Measurements from ENCODE around the gene DUSP18. TPM values are rescaled to one million over a fixed set of nuclear protein-coding genes. Genes with fewer than 3 reads are reported as not detected.
A peak's percentile ranks its signal among the peaks of the same experiment; 100 is the strongest.

DUSP18 gene
- total and polyA plus RNA-seq, 9 donors: 2.1 to 4.7 (median 3.2) TPM

DNA sequence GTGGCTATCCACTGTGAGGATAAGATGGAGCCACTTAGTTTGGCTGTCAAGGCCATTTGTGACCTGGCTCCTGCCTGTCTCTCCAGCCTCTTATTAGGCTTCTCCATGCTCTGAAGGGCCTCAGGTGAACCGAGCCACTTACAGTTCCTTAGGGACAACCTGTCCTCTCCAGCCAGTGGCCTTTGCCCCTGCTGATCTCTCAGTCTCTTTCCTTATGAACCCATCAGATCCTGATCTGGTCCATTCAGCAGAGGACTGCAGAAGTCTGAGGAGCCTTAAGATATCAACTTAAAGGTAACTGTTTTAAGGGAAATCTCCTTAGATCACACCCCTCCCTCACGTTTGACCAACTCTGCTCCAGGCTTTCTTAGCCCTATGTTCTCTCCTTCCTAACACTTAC is 2.4 kb downstream of the DUSP18 start:
- H3K36me3 ChIP-seq (ENCODE audit: control insufficient read depth, insufficient read depth, low read length): peaks cover 15% of the 10 kb centered on the region
- no peak overlapping the region for H3K27ac ChIP-seq (ENCODE audit: low read length)
- DNase-seq: no peak
- WGBS (ENCODE audit: insufficient coverage): 80% methylated on average over 1 of the region's 2 CpGs
- peaks cover 9% of the 10 kb centered on the region for H3K27me3 ChIP-seq (ENCODE audit: control insufficient read depth, insufficient read depth, low read length)
- peaks cover 12% of the 10 kb centered on the region for H3K4me1 ChIP-seq (ENCODE audit: control insufficient read depth, insufficient read depth, low read length)
- H3K9me3 ChIP-seq (replicated peaks; ENCODE audit: control insufficient read depth, low read depth, low read length): no peaks in the 10 kb centered on the region
- no peak overlapping the region for H3K4me3 ChIP-seq (ENCODE audit: low read length)

DNA sequence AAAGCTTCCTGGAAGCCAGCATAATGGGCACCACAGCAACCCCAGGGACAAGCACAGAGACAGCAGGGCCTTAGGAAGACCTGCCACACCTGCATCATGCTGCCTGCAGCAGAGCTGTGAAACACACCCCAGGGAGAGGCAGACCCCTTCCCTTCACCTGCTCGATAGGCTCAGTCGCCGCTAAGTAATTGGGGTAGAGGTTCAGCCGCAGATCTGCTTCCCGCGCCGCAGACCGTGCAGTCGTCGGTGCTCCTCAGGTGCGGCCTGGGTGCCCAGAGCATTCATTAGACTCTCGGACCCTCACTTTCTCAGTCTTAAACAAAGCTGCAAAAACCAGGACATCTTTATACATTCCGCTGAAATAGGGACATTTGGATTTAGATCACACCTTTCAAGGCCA is 2.9 kb downstream of the DUSP18 start:
- Histone ChIP-seq H3K27me3 (ENCODE audit: control insufficient read depth, insufficient read depth, low read length) (peaks cover 9% of the 10 kb centered on the region), H3K36me3 (ENCODE audit: control insufficient read depth, insufficient read depth, low read length) (peaks cover 15% of the 10 kb centered on the region), H3K4me3 (ENCODE audit: low read length) (no peak overlapping the region), H3K4me1 (ENCODE audit: control insufficient read depth, insufficient read depth, low read length) (peaks cover 12% of the 10 kb centered on the region), H3K27ac (ENCODE audit: low read length) (no peak overlapping the region), H3K9me3 (replicated peaks; ENCODE audit: control insufficient read depth, low read depth, low read length) (no peaks in the 10 kb centered on the region)
- 92% methylated on average over 11 of the region's 13 CpGs for WGBS (ENCODE audit: insufficient coverage)
- no peak for DNase-seq

DNA sequence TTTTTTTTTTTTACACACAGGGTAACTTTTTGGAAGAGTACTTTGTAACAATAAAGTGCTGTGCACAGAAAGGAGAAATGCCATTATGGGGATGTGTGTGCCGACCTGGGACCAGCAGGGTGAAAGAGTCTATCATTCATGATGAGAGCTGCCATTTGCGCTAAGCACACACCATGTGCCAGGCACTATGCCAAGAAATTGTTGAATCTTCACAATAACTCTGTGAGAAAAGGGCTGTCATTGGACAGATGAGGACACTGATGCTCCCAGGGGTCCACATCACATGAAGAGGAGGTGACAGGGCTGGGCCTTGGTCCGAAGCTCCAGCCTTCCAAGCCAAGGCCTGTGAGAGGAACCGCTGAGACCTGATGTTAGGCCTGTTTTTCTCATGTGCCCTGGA is 5.6 kb downstream of the DUSP18 start:
- no peak overlapping the region for H3K27ac ChIP-seq (ENCODE audit: low read length)
- no peaks in the 10 kb centered on the region for H3K9me3 ChIP-seq (replicated peaks; ENCODE audit: control insufficient read depth, low read depth, low read length)
- peaks cover under 1% of the 10 kb centered on the region for H3K4me1 ChIP-seq (ENCODE audit: control insufficient read depth, insufficient read depth, low read length)
- no peak for DNase-seq
- H3K4me3 ChIP-seq (ENCODE audit: low read length): no peak overlapping the region
- WGBS (ENCODE audit: insufficient coverage): 75% methylated on average over 2 of the region's 4 CpGs
- H3K36me3 ChIP-seq (ENCODE audit: control insufficient read depth, insufficient read depth, low read length): peaks cover 15% of the 10 kb centered on the region
- no peaks in the 10 kb centered on the region for H3K27me3 ChIP-seq (ENCODE audit: control insufficient read depth, insufficient read depth, low read length)

DNA sequence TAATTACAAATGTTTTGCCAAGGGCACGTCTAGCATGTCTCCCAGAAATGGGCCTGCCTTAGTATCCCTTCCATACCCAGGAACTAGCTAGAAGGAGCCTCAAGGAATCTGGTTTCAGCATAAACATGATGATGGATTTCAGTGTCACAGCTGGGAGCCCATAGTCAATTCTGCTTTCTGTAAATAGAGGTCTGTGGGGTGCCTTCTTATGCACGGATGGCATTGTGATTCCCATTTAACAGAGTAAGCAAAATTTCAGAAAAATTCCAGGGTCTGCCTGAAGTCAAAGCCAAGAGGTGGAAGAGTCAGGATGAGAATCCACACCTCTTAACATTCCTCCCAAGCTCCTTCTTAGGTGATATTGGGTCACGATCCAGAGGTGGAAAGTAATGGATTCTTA is 12.1 kb downstream of the DUSP18 start:
- DNase-seq: no peak
- WGBS (ENCODE audit: insufficient coverage): no CpG with 5 or more reads among the region's 3 CpGs
- H3K4me1 ChIP-seq (ENCODE audit: control insufficient read depth, insufficient read depth, low read length): peaks cover 1% of the 10 kb centered on the region
- no peaks in the 10 kb centered on the region for H3K36me3 ChIP-seq (ENCODE audit: control insufficient read depth, insufficient read depth, low read length)
- no peaks in the 10 kb centered on the region for H3K9me3 ChIP-seq (replicated peaks; ENCODE audit: control insufficient read depth, low read depth, low read length)
- no peaks in the 10 kb centered on the region for H3K27me3 ChIP-seq (ENCODE audit: control insufficient read depth, insufficient read depth, low read length)
- no peak overlapping the region for H3K4me3 ChIP-seq (ENCODE audit: low read length)
- no peak overlapping the region for H3K27ac ChIP-seq (ENCODE audit: low read length)

DNA sequence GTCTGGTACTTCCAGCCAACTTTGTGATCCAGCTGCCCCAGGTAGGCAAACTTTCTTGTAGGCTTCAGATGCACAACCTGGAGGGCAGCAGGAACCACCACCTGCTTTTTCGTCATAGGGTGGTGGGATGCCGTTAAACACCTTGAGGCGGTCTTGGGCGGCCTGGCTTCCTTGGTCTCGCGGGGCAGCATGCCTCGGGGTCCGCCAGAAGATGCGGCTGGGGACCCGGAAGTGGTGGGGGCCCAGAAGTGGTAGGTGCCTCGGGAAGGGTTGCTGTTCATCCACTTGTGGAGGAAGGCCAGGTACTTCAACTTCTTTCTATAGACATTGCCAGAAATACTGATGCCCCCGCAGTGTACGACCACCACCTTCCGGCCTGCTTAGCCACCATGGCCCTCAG is 13.3 kb downstream of the DUSP18 start:
- WGBS (ENCODE audit: insufficient coverage): 98% methylated on average over 9 of the region's 14 CpGs
- Histone ChIP-seq H3K4me1 (ENCODE audit: control insufficient read depth, insufficient read depth, low read length) (peaks cover 4% of the 10 kb centered on the region), H3K36me3 (ENCODE audit: control insufficient read depth, insufficient read depth, low read length) (no peaks in the 10 kb centered on the region), H3K27me3 (ENCODE audit: control insufficient read depth, insufficient read depth, low read length) (no peaks in the 10 kb centered on the region), H3K4me3 (ENCODE audit: low read length) (no peak overlapping the region), H3K9me3 (replicated peaks; ENCODE audit: control insufficient read depth, low read depth, low read length) (no peaks in the 10 kb centered on the region), H3K27ac (ENCODE audit: low read length) (no peak overlapping the region)
- DNase-seq: no peak

DNA sequence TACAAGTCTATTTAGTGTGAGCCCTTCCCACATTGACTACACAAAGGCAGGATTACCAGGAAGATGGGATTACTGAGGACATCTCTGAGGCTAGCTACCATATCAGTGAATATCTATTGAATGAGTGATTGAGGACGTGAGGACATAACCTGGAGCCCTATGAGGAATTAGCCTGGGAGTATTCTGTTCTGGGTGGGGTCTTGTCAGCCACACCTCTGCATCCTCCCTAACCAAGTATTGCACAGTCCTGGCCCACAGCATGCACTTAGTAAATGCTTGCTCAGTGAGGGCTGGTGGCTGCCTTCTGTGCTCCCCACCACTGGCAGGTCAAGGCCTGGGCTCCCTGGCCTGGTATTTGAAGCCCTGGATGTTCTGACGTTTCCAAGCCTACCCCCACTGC is 14.8 kb downstream of the DUSP18 start:
- peaks cover 4% of the 10 kb centered on the region for H3K4me1 ChIP-seq (ENCODE audit: control insufficient read depth, insufficient read depth, low read length)
- H3K9me3 ChIP-seq (replicated peaks; ENCODE audit: control insufficient read depth, low read depth, low read length): no peaks in the 10 kb centered on the region
- no peaks in the 10 kb centered on the region for H3K36me3 ChIP-seq (ENCODE audit: control insufficient read depth, insufficient read depth, low read length)
- H3K27me3 ChIP-seq (ENCODE audit: control insufficient read depth, insufficient read depth, low read length): no peaks in the 10 kb centered on the region
- no peak overlapping the region for H3K27ac ChIP-seq (ENCODE audit: low read length)
- no peak for DNase-seq
- 70% methylated on average over 1 of the region's 2 CpGs for WGBS (ENCODE audit: insufficient coverage)
- H3K4me3 ChIP-seq (ENCODE audit: low read length): no peak overlapping the region

DNA sequence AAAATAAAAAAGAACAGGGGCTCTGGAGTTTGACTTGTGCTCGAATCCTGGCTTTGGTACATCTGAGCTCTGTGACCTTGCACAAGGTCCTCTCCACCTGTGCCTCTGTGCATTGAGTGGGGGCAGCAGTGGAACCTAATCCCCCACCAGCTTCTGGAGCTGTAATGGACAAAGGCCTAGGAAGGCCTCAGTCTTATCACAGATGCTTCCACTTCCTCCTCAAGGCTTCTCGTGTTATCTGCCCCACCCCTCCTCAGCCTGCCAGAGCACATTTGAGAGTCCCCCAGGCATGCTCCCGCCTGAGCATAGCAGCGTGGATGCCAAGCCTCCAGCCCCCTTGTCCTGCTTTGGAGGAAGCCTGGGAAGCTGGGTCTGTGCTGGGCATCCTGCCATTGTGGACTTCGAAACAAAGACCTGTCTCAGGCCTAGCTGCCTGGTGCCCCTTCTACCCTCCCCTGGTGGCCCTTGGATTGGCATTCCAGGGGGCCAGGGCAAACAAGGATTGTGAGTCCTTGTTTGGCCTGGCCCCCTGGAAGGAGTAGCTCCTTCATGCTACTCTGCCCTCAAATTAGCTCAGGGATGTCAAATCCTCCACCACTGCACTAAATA is 17.1 kb downstream of the DUSP18 start:
- H3K9me3 ChIP-seq (replicated peaks; ENCODE audit: control insufficient read depth, low read depth, low read length): no peaks in the 10 kb centered on the region
- H3K4me1 ChIP-seq (ENCODE audit: control insufficient read depth, insufficient read depth, low read length): peaks cover 4% of the 10 kb centered on the region
- no peaks in the 10 kb centered on the region for H3K36me3 ChIP-seq (ENCODE audit: control insufficient read depth, insufficient read depth, low read length)
- H3K4me3 ChIP-seq (ENCODE audit: low read length): no peak overlapping the region
- 35% methylated on average over 5 of the region's 5 CpGs for WGBS (ENCODE audit: insufficient coverage)
- H3K27me3 ChIP-seq (ENCODE audit: control insufficient read depth, insufficient read depth, low read length): no peaks in the 10 kb centered on the region
- H3K27ac ChIP-seq (ENCODE audit: low read length): no peak overlapping the region
- DNase-seq: peak; percentile 23

DNA sequence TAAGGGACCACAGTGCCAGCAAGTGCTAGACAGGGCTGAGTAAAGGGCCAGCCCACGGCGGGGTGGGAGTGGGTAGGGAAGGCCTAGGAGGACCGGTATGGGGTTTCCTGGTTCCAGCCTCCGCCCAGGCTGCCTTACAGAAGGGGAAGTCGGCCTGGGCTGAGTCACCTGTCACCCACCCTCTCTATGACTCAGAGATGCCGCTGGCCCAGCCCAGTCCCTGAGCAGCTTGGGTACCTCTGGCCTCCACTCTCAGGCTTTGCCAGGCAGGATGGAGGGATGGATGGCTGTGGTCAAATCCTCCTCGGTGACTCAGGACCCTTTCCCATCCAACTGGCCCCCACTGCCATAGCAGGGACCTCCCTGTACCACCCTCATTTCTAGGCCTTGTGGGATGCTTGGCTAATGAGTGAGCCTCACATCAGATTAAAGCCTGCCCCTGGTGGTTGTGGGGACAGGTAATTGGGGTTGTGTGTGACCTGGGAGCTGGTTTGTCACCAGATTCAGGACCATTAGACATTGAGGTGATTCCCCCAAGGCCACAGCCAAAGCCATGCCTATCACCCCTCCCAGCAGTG is 18.2 kb downstream of the DUSP18 start:
- Histone ChIP-seq H3K27ac (ENCODE audit: low read length) (no peak overlapping the region), H3K4me3 (ENCODE audit: low read length) (no peak overlapping the region), H3K27me3 (ENCODE audit: control insufficient read depth, insufficient read depth, low read length) (no peaks in the 10 kb centered on the region), H3K9me3 (replicated peaks; ENCODE audit: control insufficient read depth, low read depth, low read length) (no peaks in the 10 kb centered on the region), H3K4me1 (ENCODE audit: control insufficient read depth, insufficient read depth, low read length) (peaks cover 4% of the 10 kb centered on the region), H3K36me3 (ENCODE audit: control insufficient read depth, insufficient read depth, low read length) (no peaks in the 10 kb centered on the region)
- DNase-seq: no peak
- 33% methylated on average over 1 of the region's 7 CpGs for WGBS (ENCODE audit: insufficient coverage)

DNA sequence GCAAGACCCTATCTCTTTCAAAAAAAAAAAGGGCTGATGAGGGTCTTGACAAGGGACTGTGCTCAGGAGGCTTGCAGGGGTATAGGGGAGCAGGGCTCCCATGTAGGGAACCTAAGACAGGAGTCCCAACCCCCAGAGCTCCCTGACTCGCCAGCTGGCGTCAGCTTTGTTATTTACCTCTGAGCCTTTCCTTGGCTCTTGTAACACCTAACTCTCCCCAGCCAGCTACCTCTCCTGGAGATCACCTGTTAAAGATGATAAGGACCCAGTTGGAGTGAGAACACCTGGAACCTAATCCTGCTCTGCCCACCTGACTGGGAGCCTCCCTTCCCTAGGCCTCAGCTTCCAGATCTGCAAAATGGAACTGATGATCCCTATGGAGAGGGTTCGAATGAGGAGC is 18.9 kb downstream of the DUSP18 start:
- H3K27ac ChIP-seq (ENCODE audit: low read length): no peak overlapping the region
- 90% methylated on average over 2 of the region's 3 CpGs for WGBS (ENCODE audit: insufficient coverage)
- H3K36me3 ChIP-seq (ENCODE audit: control insufficient read depth, insufficient read depth, low read length): no peaks in the 10 kb centered on the region
- no peak for DNase-seq
- H3K4me1 ChIP-seq (ENCODE audit: control insufficient read depth, insufficient read depth, low read length): peaks cover 4% of the 10 kb centered on the region
- H3K4me3 ChIP-seq (ENCODE audit: low read length): no peak overlapping the region
- H3K27me3 ChIP-seq (ENCODE audit: control insufficient read depth, insufficient read depth, low read length): no peaks in the 10 kb centered on the region
- no peaks in the 10 kb centered on the region for H3K9me3 ChIP-seq (replicated peaks; ENCODE audit: control insufficient read depth, low read depth, low read length)

DNA sequence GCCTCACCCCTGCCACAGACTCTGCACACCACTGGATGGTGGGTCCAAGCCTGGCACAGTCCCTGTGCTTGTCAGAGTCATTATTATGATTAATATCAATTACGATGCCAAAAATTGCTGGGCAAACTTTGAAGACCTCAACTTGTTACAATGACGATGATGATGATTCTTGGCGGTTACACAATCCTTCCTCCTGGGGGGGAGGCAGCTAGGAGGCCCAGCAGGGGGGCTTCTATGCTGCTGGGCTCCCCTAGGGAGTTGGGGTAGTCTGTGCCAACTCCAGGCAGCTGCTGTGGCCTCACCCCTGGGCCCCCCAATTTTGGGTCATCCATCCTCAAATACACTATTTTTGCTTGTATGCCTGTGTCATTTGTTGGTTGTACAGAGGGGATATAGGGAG is 20.1 kb downstream of the DUSP18 start:
- peaks cover 9% of the 10 kb centered on the region for H3K4me1 ChIP-seq (ENCODE audit: control insufficient read depth, insufficient read depth, low read length)
- WGBS (ENCODE audit: insufficient coverage): 90% methylated on average over 2 of the region's 3 CpGs
- H3K9me3 ChIP-seq (replicated peaks; ENCODE audit: control insufficient read depth, low read depth, low read length): no peaks in the 10 kb centered on the region
- DNase-seq: no peak
- H3K36me3 ChIP-seq (ENCODE audit: control insufficient read depth, insufficient read depth, low read length): no peaks in the 10 kb centered on the region
- no peaks in the 10 kb centered on the region for H3K27me3 ChIP-seq (ENCODE audit: control insufficient read depth, insufficient read depth, low read length)
- no peak overlapping the region for H3K27ac ChIP-seq (ENCODE audit: low read length)
- no peak overlapping the region for H3K4me3 ChIP-seq (ENCODE audit: low read length)

All from muscle of leg (tissue), 11 donors.